Endometrial microvascular endothelial cells (primary cell): Measurements from ENCODE around the gene ABL1. TPM values are rescaled to one million over a fixed set of nuclear protein-coding genes. Genes with fewer than 3 reads are reported as not detected.

ENCODE experiments used
- in situ Hi-C: cut with HindIII; loops from 2 replicates; pipeline ENCODE4 v1.10.0; 2017; ENCODE audit warnings: low sequenced_read_pairs, low pct_unique_long_range_greater_than_20kb; ENCODE audit errors: inconsistent ontology term
- total RNA-seq: library from RNA; depleted of rRNA; stranded (reverse); fragments of >200 nt; gene quantifications from one replicate; pipeline ENCODE4 v1.2.3, GENCODE V29; 2015; ENCODE audit errors: inconsistent ontology term

ABL1 gene
- total RNA-seq, 1 donor from 2014 or later, result 38.0 TPM

DNA sequence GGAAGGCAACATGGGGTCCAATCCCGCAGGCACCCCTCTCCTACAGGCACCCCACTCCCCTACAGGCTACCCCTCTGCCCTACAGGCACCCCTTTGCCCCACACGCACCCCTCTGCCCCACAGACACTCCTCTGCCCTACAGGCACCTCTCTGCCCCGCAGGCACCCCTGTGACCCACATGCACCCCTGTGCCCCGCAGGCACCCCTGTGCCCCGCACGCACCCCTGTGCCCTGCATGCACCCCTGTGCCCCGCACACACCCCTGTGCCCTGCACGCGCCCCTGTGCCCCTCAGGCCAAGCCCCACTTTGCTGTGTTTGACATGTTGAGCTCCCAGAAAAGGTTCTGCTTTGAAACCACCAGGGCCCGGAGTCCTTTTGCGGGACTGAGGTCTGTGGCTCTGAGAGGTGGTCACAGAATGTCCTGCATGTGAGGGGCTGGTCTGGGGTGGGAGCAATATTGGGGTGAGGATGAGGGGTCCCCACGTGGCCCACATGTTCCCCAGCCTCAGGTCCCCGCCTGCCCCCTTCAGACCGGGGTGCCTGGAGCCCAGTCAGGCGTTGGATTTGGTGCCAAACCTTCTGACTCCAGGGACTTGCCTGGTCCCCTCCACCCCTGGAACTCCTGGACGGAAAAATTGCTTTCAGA is 62.2 kb downstream of the ABL1 start:
- in situ Hi-C loops, result no loop called here

- in situ Hi-C loops, result no loop called here
Measured at GRCh38 chr9:130897848-130898551, 62.9 kb downstream of the ABL1 start.

GRCh38 chr9:130898552-130898852 is 63.4 kb downstream of the ABL1 start:
- in situ Hi-C loops, result no loop called here

GRCh38 chr9:130899051-130899748 is 64.1 kb downstream of the ABL1 start:
- in situ Hi-C loops, result no loop called here

DNA sequence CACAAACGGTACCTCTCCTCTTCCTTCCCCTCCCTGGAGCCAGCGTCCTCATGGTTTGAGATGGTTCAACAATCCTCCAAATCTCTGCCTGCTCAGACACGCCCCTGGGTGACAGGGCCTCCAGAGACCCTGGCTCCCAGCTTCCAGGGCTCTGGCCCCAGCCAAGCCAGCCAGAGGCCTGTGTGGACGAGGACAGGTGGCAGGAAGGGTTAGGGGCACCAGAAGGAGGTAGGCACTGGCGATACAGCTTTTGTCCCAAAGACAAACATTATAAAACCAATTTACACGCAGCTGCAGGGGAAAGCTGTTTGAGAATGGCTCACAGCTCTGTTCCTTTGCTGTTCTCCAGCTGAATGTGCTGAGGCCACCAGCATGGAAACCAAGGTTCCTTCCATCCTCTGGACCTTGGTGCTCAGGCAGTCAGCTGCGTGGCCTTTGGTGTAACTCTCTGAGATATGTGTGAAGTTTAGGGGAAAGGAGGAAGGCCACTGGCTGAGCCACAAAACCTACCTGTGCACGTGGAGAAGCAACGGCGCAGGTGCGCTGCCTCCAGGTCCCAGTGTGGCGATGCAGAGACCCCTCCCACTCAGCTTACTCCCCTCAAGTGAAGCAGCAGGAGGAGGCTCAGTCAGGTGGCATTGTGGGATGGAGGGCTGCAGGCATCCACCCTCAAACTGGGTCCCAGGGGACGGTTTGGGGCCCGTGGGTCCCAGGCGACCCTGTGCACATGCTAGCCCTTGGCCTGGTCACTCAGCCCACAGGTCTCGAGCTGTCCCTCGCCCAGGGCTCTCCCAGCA is 65.8 kb downstream of the ABL1 start:
- in situ Hi-C loops, result no loop called here

GRCh38 chr9:130901498-130902203 is 66.6 kb downstream of the ABL1 start:
- in situ Hi-C loops, result no loop called here

DNA sequence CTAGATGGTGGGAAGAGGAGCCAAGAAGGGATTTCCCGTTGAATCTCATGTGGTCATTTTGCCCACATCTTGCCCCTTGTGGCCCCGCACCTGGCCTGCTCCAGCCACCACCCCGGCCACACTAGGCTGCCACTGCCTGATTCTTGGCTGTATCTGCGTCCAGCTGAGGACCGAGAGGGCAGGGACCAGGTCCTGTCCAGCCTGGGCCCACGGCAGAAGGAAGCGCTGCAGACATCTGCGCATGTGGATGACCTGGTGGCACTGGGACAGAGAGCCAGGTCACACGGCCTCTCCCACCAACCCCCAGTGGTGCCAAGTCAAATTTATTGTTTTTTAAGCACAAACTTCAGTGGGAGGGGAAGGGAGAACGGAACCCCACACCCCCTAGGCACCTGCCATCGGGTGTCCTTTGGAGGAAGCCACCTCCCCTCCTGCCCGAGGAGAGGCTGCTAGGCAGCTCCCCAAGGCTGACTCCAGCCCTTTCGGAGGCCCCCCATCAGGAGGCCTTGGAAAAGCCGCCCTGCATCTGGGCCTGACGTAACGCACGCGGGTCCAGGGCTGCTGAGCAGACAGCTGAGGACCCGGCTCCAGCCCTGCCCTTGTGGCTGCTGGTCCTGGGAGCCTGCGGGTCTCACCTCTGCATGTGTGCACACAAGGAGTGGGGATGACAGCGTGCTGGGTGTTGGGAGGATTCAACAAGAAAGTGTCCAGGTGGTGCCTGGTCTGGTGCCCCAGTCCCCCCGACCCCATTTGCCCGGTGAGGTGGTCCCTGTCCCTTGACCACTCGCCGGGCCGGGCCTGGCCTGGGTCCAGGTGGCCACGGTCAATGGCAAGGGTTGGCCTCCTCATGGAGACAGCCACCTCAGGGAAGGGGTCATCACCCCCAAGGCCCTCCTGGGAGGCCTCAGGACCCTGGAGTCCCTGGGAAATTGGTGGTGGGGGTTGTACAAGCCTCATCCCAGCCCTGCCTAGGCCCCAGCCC is 67.4 kb downstream of the ABL1 start:
- in situ Hi-C loops, result no loop called here

DNA sequence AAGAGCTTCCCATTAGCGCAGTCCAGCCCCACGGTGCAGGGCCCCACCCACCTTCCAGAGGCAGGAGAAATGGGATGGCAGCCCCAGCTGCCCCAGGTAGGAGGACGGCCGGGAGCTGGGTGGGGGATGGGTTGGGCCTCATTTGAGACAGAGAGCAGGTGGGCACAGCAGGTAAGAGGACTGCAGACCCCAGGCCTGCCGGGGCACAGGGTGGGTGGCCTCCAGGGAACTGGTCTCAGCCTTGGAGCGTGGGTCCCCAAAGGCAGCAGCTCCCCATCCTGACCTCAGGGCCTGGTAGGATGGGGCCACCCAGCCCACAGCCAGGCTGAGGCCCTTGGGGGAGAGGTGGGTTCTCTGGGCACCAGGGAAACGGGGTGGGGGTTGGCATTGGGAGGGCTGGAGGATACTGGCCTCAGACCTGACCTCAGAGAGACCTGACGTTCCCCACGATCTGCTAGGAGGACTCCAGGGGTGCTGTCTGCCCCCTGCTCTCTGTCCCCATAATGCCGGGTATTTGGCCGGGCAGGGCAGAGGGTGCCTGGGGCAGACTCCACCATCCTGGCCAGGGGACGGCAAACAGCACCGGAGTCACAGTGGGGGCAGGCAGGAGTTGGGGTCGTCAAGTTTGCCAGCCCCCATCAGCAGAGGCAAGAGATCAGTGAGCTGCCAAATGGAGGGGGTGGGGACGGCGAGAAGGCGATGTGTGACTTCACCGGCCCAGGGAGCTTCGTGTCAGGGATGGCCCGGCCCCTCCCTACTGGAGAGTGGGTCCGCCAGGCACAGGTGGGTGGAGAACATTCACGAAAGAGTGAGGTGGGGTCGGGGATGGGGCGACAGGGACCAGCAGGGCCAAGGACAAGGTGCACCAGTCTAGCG is 68.4 kb downstream of the ABL1 start:
- in situ Hi-C loops, result no loop called here

DNA sequence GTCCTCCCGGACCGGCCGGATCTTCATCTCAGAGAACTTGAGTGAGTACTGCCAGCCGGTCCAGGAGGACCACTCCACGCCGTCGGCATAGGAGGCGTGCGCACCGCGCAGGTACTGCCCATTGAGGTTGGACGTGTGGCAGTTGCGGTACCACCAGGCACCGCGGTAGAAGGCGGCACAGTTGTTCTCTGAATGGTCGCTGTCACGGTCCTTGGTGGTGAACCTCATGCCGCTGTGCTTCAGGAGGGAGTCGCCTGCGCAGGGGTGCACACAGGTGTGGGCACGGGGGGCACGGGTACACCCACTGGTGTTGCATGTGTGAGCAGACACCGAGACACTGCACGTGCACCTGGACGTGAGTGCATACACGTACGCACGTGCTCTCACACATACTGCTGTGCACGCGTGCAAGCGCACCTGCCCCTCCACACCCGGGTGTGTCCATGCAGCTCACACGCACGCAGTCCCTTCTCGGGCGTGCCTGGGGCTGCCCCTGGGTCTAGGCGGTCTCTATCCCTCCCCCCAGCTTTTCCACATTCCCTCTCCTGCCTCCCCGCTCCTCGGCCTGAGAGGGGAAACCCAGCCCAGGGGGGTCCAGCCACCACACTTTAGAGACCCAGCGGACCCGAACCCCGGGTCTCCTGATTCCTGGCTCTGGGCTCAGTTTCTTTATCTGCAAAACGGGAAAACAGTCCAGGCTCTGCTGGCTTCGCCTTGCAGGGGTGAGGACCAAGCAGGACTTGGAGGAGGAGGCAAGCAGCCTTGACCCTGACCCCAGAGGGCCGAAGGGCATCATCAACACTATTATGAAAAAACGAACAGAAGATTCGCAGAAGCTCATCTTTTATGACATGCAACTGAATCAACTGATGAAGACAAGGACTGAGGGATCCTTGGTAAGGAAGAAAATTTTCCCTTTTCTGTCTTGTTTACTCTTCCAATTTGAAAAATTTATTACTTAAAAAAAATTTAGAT is 69.3 kb downstream of the ABL1 start:
- in situ Hi-C loops, result no loop called here

DNA sequence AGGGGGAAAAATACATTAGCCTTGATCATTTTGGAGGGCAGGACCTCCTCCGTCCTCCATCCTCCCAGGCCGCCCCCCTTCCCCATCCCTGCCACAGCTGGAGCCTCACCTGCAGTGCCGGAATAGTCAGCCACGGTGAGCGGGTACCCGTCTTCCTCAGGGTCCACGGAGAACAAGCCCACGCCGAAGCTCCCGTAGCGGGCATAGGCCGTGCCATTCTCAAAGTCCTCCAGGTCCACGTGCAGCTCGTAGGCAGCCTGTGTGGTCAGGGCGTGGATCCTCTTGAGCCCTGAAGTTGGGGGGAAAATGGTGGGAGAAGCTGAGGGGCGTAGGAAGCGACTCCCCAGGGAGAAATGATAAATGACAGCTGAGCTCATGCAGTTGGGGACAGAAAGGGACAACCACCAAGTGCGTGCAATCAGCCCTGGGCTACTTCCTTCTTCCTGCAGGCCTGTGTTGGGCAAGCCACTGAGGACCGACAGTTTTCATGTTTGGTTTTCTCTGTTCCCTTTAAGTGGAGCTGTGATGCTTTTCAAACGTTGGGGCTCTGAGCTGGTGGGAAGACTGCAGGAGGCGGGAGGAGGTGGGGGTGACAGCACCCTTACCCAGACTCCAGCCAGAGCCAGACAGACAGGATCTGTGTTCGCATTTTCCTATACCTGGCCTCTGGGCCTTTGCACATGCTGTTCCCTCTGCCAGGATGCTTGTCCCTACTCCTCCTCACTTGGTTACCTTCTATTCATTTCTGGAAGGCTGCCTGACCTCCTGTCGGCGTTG is 70.3 kb downstream of the ABL1 start:
- in situ Hi-C loops, result no loop called here

GRCh38 chr9:130905902-130906734 is 71.1 kb downstream of the ABL1 start:
- in situ Hi-C loops, result no loop called here

DNA sequence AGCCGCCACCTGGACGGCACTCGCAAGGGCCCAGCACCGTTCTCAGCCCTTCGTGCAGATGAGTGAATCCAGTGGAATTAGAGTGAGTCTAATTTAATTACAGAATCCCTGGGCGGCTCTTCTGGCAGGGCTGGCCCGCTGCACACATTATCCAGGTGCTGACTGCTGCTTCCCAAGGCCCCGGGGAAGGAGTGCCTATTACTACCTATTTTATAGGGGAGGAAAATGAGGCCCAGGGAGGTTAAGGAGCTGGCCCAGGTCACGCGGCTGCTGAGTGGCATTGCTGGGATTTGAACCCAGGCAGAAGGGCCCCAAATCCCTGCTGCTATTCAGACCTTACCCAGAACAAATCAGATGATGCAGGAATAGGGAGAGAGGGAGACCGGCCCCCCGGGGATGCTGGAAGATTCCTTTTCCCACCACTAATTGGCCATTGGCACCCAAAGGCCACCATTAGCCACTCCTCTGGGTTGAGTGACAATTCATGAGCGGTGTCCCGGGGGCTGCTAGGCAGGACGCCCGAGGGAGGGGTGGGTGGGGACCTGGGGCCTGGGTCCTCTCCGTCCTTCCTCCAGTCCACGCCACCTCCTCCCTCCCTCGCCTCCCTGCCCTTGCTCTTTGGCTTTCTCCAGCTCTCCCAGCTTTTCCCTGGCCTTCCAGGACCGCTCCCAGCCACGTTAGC is 71.8 kb downstream of the ABL1 start:
- in situ Hi-C loops, result no loop called here

- in situ Hi-C loops, result no loop called here
Measured at GRCh38 chr9:130908146-130908877, 73.3 kb downstream of the ABL1 start.
